ENCODE results near the gene CLNS1A.
"Not testable (repeated sequence)": the region's sequence is repeated elsewhere in the genome, so short reads cannot be mapped to it uniquely, and the experiment has no call there.

The CLNS1A gene

GRCh38 chr11:77617892-77618291 is 19.7 kb downstream of the CLNS1A start:
- no peak for DNase-seq (ENCODE audit: low spot score)

- no peak for DNase-seq (ENCODE audit: low spot score)
These were observed 25.7 kb downstream of the CLNS1A start for GRCh38 chr11:77611921-77612320.

GRCh38 chr11:77609234-77609633 is 28.4 kb downstream of the CLNS1A start:
- no peak for DNase-seq (ENCODE audit: low spot score)

- DNase-seq (ENCODE audit: low spot score) = no peak
These were observed 33.3 kb downstream of the CLNS1A start for GRCh38 chr11:77604281-77604680.

- DNase-seq (ENCODE audit: low spot score) = no peak
These were observed 35.1 kb downstream of the CLNS1A start for GRCh38 chr11:77602381-77603088.

- no peak for DNase-seq (ENCODE audit: low spot score)
These were observed 39.4 kb downstream of the CLNS1A start for GRCh38 chr11:77598195-77598594.

DNA sequence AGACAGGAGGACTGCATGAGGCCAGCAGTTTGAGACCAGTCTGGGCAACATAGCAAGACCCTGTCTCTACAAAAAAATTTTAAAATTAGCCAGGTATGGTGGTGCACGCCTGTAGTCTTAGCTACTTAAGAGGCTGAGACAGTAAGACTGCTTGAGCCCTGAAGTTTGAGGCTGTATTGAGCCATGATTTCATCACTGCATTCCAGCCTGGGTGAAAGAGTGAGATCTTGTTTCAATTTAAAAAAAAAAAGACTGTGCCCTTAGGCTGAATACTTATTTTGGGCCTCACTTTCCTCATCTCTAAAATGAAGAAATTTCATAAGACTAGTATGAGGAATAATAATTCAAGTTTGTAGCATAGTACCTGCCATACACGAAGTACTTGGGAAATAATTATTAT is 41.0 kb downstream of the CLNS1A start:
- no peak for DNase-seq (ENCODE audit: low spot score)

GRCh38 chr11:77593883-77594282 is 43.7 kb downstream of the CLNS1A start:
- no peak for DNase-seq (ENCODE audit: low spot score)

DNA sequence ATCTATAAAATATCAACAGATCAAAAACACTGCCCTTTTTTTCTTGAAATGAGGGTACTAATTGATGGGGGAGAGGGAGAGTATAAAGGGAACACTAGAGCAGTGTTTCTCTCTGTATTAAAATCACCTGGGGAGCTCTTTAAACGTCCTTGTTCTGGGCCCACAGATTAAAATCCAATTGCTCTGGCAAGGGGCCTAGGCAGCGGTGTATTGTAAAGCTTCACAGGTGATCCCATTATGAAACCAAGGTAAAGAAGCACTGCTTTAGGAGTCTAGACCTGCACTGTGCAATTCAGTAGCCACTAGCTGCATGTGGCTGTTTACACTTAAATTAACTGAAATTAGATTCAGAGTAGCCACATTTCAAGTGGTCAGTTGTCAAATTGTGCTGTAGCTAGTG is 44.9 kb downstream of the CLNS1A start:
- DNase-seq (ENCODE audit: low spot score) = no peak

GRCh38 chr11:77590194-77590782 is 47.3 kb downstream of the CLNS1A start:
- DNase-seq (ENCODE audit: low spot score) = peak; percentile 48

DNA sequence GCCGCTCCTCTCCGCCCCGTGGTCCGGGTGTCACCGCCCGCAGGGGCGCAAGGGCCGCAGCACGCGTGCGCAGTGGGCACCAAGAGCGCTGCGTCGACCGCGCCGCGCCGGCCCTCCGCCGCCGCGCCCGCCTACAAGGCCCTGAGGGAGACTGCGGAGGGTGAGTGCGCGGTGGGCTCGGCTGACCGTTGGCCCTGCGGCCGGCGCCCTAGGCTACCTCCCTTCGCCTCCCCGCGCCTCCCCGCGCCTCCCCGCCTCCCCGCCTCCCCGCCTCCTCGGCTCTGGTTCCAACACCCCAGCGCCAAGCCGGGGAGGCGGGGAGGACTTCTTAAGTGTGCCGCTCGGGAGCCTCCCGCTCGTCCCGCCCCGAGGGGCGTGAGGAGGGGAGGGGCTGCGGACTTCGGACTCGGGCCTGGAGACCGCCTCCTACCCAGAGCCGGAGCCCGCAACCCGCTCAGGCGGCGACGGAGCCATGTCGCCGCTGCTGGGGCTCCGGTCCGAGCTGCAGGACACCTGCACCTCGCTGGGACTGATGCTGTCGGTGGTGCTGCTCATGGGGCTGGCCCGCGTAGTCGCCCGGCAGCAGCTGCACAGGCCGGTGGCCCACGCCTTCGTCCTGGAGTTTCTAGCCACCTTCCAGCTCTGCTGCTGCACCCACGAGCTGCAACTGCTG is 47.9 kb downstream of the CLNS1A start, which contains the start of gene AQP11:
TSS of gene AQP11 (plus strand) at position 433 of the 673 bp plus-strand sequence. CDS start at position 473, 40 bp downstream.
- DNase-seq (ENCODE audit: low spot score) = peak; percentile 84

- no peak for DNase-seq (ENCODE audit: low spot score)
These were observed 48.4 kb downstream of the CLNS1A start for GRCh38 chr11:77589181-77589520.

DNA sequence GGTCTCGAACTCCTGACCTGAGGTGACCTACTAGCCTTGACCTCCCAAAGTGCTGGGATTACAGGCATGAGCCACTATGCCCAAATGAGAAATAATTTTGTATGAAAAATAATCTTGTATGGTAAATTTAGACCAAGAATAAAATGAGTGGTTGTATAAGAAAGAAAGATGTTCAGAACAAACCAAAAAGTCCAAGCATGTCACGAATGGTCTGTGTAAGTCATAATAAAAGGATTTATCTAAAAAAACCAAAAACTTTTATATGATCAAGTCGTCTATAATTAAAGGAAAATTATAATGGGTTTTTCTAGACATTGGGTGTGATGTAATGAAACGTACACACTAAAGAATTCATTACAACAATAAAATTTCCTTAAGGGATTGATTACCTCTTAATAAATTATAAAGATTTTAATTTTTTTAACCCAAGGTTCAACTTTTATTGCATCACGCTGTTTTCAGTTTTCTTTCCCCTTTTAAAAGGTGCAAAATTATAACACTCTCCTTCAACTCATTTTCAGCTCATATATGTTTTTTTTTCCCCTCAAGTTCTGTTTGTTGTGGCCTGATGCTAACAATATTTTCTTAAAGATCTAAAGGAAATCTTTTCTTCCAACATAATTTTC is 56.8 kb downstream of the CLNS1A start:
- no peak for DNase-seq (ENCODE audit: low spot score)

GRCh38 chr11:77575428-77575827 is 62.2 kb downstream of the CLNS1A start:
- DNase-seq (ENCODE audit: low spot score) = not testable (repeated sequence)

- DNase-seq (ENCODE audit: low spot score) = not testable (repeated sequence)
These were observed 66.7 kb downstream of the CLNS1A start for GRCh38 chr11:77570896-77571295.

- no peak for DNase-seq (ENCODE audit: low spot score)
These were observed 67.9 kb downstream of the CLNS1A start for GRCh38 chr11:77569676-77570070.

- no peak for DNase-seq (ENCODE audit: low spot score)
These were observed 68.5 kb downstream of the CLNS1A start for GRCh38 chr11:77568916-77569675.

GRCh38 chr11:77568306-77568705 is 69.3 kb downstream of the CLNS1A start:
- DNase-seq (ENCODE audit: low spot score) = no peak

Measured in HuH-7 (cell line).